ENCODE data around the gene CUL7. TPM values are rescaled to one million over a fixed set of nuclear protein-coding genes. Genes with fewer than 3 reads are reported as not detected.

Gene CUL7
- 46.9 and 48.5 TPM in 2 replicates for total RNA-seq

GRCh38 chr6:43053545-43054205 is at the start of gene CUL7:
Gene CUL7 (minus strand): TSS chr6:43053851. CDS start chr6:43052788, 1,063 bp downstream.
- Histone ChIP-seq H3K27ac (ENCODE audit: low read depth, low read length) (peak within 1 kb of the TSS; percentile 92), H4K20me1 (ENCODE audit: insufficient read depth, low read length) (no peaks in the 10 kb centered on the region), H3K36me3 (ENCODE audit: insufficient read depth, low read length) (peaks cover 28% of the 10 kb centered on the region), H2AFZ (ENCODE audit: low read length) (peak within 1 kb of the TSS; percentile 73), H3K27me3 (ENCODE audit: insufficient read depth, low read length) (no peaks in the 10 kb centered on the region), H3K4me3 (ENCODE audit: insufficient read depth, low read length) (peak within 1 kb of the TSS; percentile 78), H3K4me1 (ENCODE audit: insufficient read depth, low read length) (peaks cover 31% of the 10 kb centered on the region), H3K4me2 (ENCODE audit: insufficient read depth, low read length) (peak within 1 kb of the TSS; percentile 97), H3K79me2 (ENCODE audit: insufficient read depth, low read length) (peaks cover 48% of the 10 kb centered on the region), H3K9me3 (ENCODE audit: low read depth, low read length) (no peaks in the 10 kb centered on the region)
- DNase-seq (ENCODE audit: insufficient read length, low spot score, missing footprints), result peak; percentile 100
- TF ChIP-seq CTCF (IDR thresholded peaks at IDR 0.05; ENCODE audit: extremely low read depth, low read depth, low read length), result no peak

- no peak for TF ChIP-seq CTCF (IDR thresholded peaks at IDR 0.05; ENCODE audit: extremely low read depth, low read depth, low read length)
- Histone ChIP-seq H3K9me3 (ENCODE audit: low read depth, low read length) (no peaks in the 10 kb centered on the region), H2AFZ (ENCODE audit: low read length) (no peak overlapping the region), H3K4me1 (ENCODE audit: insufficient read depth, low read length) (peaks cover 16% of the 10 kb centered on the region), H3K4me3 (ENCODE audit: insufficient read depth, low read length) (no peak overlapping the region), H4K20me1 (ENCODE audit: insufficient read depth, low read length) (peaks cover 21% of the 10 kb centered on the region), H3K4me2 (ENCODE audit: insufficient read depth, low read length) (no peak overlapping the region), H3K27ac (ENCODE audit: low read depth, low read length) (no peak overlapping the region), H3K27me3 (ENCODE audit: insufficient read depth, low read length) (no peaks in the 10 kb centered on the region), H3K79me2 (ENCODE audit: insufficient read depth, low read length) (peaks cover 31% of the 10 kb centered on the region), H3K36me3 (ENCODE audit: insufficient read depth, low read length) (no peaks in the 10 kb centered on the region)
- DNase-seq (ENCODE audit: insufficient read length, low spot score, missing footprints), result no peak
These were observed 47.8 kb upstream of the CUL7 start for GRCh38 chr6:43101497-43101896.

GRCh38 chr6:43097502-43097901 is 43.9 kb upstream of the CUL7 start:
- TF ChIP-seq CTCF (IDR thresholded peaks at IDR 0.05; ENCODE audit: extremely low read depth, low read depth, low read length), result no peak
- no peaks in the 10 kb centered on the region for H3K27me3 ChIP-seq (ENCODE audit: insufficient read depth, low read length)
- no peaks in the 10 kb centered on the region for H3K36me3 ChIP-seq (ENCODE audit: insufficient read depth, low read length)
- peaks cover 15% of the 10 kb centered on the region for H4K20me1 ChIP-seq (ENCODE audit: insufficient read depth, low read length)
- H3K27ac ChIP-seq (ENCODE audit: low read depth, low read length), result peak overlapping the region; percentile 81
- H3K4me2 ChIP-seq (ENCODE audit: insufficient read depth, low read length), result peak overlapping the region; percentile 77
- no peak overlapping the region for H2AFZ ChIP-seq (ENCODE audit: low read length)
- H3K4me3 ChIP-seq (ENCODE audit: insufficient read depth, low read length), result no peak overlapping the region
- H3K79me2 ChIP-seq (ENCODE audit: insufficient read depth, low read length), result peaks cover 45% of the 10 kb centered on the region
- H3K9me3 ChIP-seq (ENCODE audit: low read depth, low read length), result no peaks in the 10 kb centered on the region
- no peak for DNase-seq (ENCODE audit: insufficient read length, low spot score, missing footprints)
- peaks cover 39% of the 10 kb centered on the region for H3K4me1 ChIP-seq (ENCODE audit: insufficient read depth, low read length)

GRCh38 chr6:43097098-43097489 is 43.4 kb upstream of the CUL7 start:
- no peak for TF ChIP-seq CTCF (IDR thresholded peaks at IDR 0.05; ENCODE audit: extremely low read depth, low read depth, low read length)
- Histone ChIP-seq H3K36me3 (ENCODE audit: insufficient read depth, low read length) (no peaks in the 10 kb centered on the region), H3K9me3 (ENCODE audit: low read depth, low read length) (no peaks in the 10 kb centered on the region), H4K20me1 (ENCODE audit: insufficient read depth, low read length) (peaks cover 13% of the 10 kb centered on the region), H3K27me3 (ENCODE audit: insufficient read depth, low read length) (no peaks in the 10 kb centered on the region), H2AFZ (ENCODE audit: low read length) (no peak overlapping the region), H3K27ac (ENCODE audit: low read depth, low read length) (peak overlapping the region; percentile 81), H3K4me3 (ENCODE audit: insufficient read depth, low read length) (peak overlapping the region; percentile 52), H3K4me1 (ENCODE audit: insufficient read depth, low read length) (peaks cover 39% of the 10 kb centered on the region), H3K4me2 (ENCODE audit: insufficient read depth, low read length) (peak overlapping the region; percentile 77), H3K79me2 (ENCODE audit: insufficient read depth, low read length) (peaks cover 49% of the 10 kb centered on the region)
- peak; percentile 82 for DNase-seq (ENCODE audit: insufficient read length, low spot score, missing footprints)

All from osteoblast (primary cell).